ENCODE measurements around the gene CLASRP. TPM values are rescaled to one million over a fixed set of nuclear protein-coding genes. Genes with fewer than 3 reads are reported as not detected.

CLASRP gene
- total and polyA plus RNA-seq, 9 of the 15 experiments (the other 6 are each of a cell fraction or from before 2014, with no cell fraction given), result 0.94 to 86.3 (median 44.0) TPM

- no peak for TF ChIP-seq GABPB2 (CRISPR knock-in tag; conservative IDR thresholded peaks at IDR 0.05)
- no peak for TF ChIP-seq NR3C1 (CRISPR knock-in tag; IDR thresholded peaks at IDR 0.05)
- TF ChIP-seq ZNF766 (CRISPR knock-in tag; conservative IDR thresholded peaks at IDR 0.05), result no peak; the same call in 1 of the 2 replicates
- no peak for TF ChIP-seq ZNF311 (CRISPR knock-in tag; IDR thresholded peaks at IDR 0.05)
- TF ChIP-seq ZNF449 (CRISPR knock-in tag; IDR thresholded peaks at IDR 0.05), result no peak
- TF ChIP-seq COPS2 (conservative IDR thresholded peaks at IDR 0.05), result no peak
- no peak for TF ChIP-seq HBP1 (CRISPR knock-in tag; IDR thresholded peaks at IDR 0.05)
- TF ChIP-seq ZNF197 (CRISPR knock-in tag; IDR thresholded peaks at IDR 0.05; ENCODE audit: low read depth), result no peak
- no peak for TF ChIP-seq CREBBP (IDR thresholded peaks at IDR 0.05; ENCODE audit: low read depth, low read length)
- no peak for TF ChIP-seq ZNF23 (CRISPR knock-in tag; IDR thresholded peaks at IDR 0.05)
- peak; percentile 40; the same call in 1 of the 2 replicates for TF ChIP-seq ZNF263 (CRISPR knock-in tag; IDR thresholded peaks at IDR 0.05; ENCODE audit: borderline replicate concordance)
- TF ChIP-seq JUND (IDR thresholded peaks at IDR 0.05; ENCODE audit: borderline replicate concordance, low read depth, low read length), result peak; percentile 54; the same call in 1 of the 2 replicates
- peak; percentile 63; the same call in 1 of the 3 replicates for TF ChIP-seq JUND (tag; IDR thresholded peaks at IDR 0.05; ENCODE audit: borderline replicate concordance, low read depth, low read length)
- no peak for TF ChIP-seq ZNF280B (CRISPR knock-in tag; IDR thresholded peaks at IDR 0.05)
- no peak for TF ChIP-seq ZNF224 (CRISPR knock-in tag; IDR thresholded peaks at IDR 0.05)
- no peak for TF ChIP-seq ZFP30 (CRISPR knock-in tag; IDR thresholded peaks at IDR 0.05; ENCODE audit: borderline replicate concordance)
- 0 out of 2 replicates have a peak, but pooled peaks have one; percentile 49 for TF ChIP-seq HIVEP1 (CRISPR knock-in tag; IDR thresholded peaks at IDR 0.05)
- TF ChIP-seq RFX7 (CRISPR knock-in tag; IDR thresholded peaks at IDR 0.05), result no peak
- TF ChIP-seq RBM14 (IDR thresholded peaks at IDR 0.05; ENCODE audit: borderline replicate concordance, insufficient read depth, low read depth, low read length), result no peak
- TF ChIP-seq POLR3G (IDR thresholded peaks at IDR 0.05; ENCODE audit: extremely low read depth, insufficient read length, insufficient replicate concordance), result no peak
- TF ChIP-seq ZNF785 (CRISPR knock-in tag; IDR thresholded peaks at IDR 0.05), result no peak
- no peak for TF ChIP-seq ATF3 (IDR thresholded peaks at IDR 0.05)
- peak; percentile 81 for TF ChIP-seq ATF3 (CRISPR knock-in tag; conservative IDR thresholded peaks at IDR 0.05)
- TF ChIP-seq DNMT1 (IDR thresholded peaks at IDR 0.05), result no peak
Observed at GRCh38 chr19:45079063-45079910, 40.4 kb downstream of the CLASRP start, which contains the start of gene GEMIN7 (continued).
